ENCODE results near the gene HEBP1. TPM values are rescaled to one million over a fixed set of nuclear protein-coding genes. Genes with fewer than 3 reads are reported as not detected.
A peak's percentile ranks its signal among the peaks of the same experiment; 100 is the strongest.

The HEBP1 gene
- total RNA-seq, 6 donors from 2014 or later: 25.1 to 70.9 (median 63.7) TPM

GRCh38 chr12:13000616-13000924 is 505 bp upstream of the HEBP1 start:
- TF ChIP-seq, protein P1, sequence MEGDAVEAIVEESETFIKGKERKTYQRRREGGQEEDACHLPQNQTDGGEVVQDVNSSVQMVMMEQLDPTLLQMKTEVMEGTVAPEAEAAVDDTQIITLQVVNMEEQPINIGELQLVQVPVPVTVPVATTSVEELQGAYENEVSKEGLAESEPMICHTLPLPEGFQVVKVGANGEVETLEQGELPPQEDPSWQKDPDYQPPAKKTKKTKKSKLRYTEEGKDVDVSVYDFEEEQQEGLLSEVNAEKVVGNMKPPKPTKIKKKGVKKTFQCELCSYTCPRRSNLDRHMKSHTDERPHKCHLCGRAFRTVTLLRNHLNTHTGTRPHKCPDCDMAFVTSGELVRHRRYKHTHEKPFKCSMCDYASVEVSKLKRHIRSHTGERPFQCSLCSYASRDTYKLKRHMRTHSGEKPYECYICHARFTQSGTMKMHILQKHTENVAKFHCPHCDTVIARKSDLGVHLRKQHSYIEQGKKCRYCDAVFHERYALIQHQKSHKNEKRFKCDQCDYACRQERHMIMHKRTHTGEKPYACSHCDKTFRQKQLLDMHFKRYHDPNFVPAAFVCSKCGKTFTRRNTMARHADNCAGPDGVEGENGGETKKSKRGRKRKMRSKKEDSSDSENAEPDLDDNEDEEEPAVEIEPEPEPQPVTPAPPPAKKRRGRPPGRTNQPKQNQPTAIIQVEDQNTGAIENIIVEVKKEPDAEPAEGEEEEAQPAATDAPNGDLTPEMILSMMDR (IDR thresholded peaks at IDR 0.05): no peak
- TF ChIP-seq EP300 (IDR thresholded peaks at IDR 0.05): no peak
- TF ChIP-seq POLR2AphosphoS5 (IDR thresholded peaks at IDR 0.05): no peak
- peak in 1 of 4 donors; percentile 66 for TF ChIP-seq POLR2A (IDR thresholded peaks at IDR 0.05)
- DNase-seq (peak in 1 of 2 donors; percentile 63), ATAC-seq (ENCODE audit: low FRiP score in 2 of 2) (peak; percentile 63 to 71)
- 0 to 1% methylated on average over 12 to 15 of the region's 16 CpGs for WGBS, 2 donors
- Histone ChIP-seq H3K9me3 (no peaks in the 10 kb centered on the region), H3K27me3 (no peaks in the 10 kb centered on the region), H3K27ac (peak overlapping the region; percentile 94 to 97 (median 96)), H3K36me3 (no peaks in the 10 kb centered on the region), H3K4me1 (peaks cover 16 to 42% (median 34%) of the 10 kb centered on the region in 4 donors), H3K4me3 (peak overlapping the region; percentile 42 to 97 (median 79))

DNA sequence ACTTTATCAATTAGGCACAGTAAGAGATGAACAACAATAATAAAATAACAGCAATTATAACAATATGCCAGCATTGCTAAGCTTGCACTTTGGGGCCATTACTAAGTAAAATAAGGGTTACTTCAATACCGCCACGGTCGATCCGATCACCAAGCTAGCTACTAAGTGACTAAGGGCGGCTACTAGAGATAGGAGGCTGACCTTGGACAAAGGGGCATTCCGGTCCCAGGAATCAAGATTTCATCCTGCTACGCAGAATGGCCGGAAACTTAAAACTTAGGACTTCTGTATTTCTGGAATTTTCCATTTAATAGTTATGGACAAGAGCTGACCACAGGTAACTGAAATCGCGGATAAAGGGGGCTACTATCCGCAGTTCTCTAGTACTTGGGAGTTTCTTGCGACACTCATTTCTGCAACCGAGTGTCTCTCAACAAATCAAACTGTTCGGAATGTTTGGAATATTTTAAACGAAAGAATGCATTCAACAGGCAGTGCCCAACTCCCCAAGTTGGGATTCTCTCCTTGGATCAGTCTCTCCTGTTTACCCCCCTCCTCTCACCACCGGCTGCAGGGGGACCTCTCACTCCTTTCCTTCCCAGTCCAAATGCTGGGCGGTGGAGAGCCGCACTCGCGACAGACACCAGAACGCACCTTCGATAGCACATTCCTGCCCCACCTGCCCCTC is 650 bp downstream of the HEBP1 start:
- Histone ChIP-seq H3K4me3 (peak overlapping the region; percentile 67 to 97 (median 79)), H3K27ac (peak overlapping the region; percentile 83 to 96 (median 94)), H3K36me3 (no peaks in the 10 kb centered on the region), H3K9me3 (no peaks in the 10 kb centered on the region), H3K4me1 (peaks cover 16 to 42% (median 32%) of the 10 kb centered on the region in 4 donors), H3K27me3 (no peaks in the 10 kb centered on the region)
- ATAC-seq (ENCODE audit: low FRiP score in 2 of 2) (peak in 1 of 2 donors; percentile 2), DNase-seq (no peak)
- WGBS, 2 donors: 23 to 26% methylated on average over 22 of the region's 22 CpGs
- no peak for TF ChIP-seq EP300 (IDR thresholded peaks at IDR 0.05)
- no peak for TF ChIP-seq POLR2A (IDR thresholded peaks at IDR 0.05)
- no peak for TF ChIP-seq POLR2AphosphoS5 (IDR thresholded peaks at IDR 0.05)
- TF ChIP-seq, protein P1 (IDR thresholded peaks at IDR 0.05): no peak

DNA sequence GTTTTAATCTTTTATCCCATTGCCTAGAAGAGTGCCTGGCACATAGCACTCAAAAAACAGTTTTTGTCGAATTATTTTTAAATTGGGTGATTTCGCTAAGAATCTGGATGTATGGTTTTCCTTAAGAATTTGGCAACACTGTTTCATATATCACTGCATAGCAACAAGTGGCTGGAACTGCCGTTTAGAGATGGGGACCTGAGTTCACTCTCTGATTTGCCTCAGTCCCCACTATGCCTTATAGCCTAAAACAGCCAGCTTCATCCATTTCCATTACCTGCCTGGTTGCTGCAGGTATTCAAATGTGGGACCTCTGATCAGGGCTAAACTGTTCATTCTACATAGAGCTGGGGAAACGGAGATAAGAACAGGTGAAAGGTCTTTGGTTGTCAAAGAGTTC is 1.8 kb downstream of the HEBP1 start:
- Histone ChIP-seq H3K36me3 (no peaks in the 10 kb centered on the region), H3K27ac (no peak overlapping the region), H3K9me3 (no peaks in the 10 kb centered on the region), H3K27me3 (no peaks in the 10 kb centered on the region), H3K4me1 (peaks cover 18 to 47% (median 29%) of the 10 kb centered on the region in 4 donors), H3K4me3 (no peak overlapping the region)
- no peak for TF ChIP-seq POLR2AphosphoS5 (IDR thresholded peaks at IDR 0.05)
- TF ChIP-seq POLR2A (IDR thresholded peaks at IDR 0.05): no peak
- TF ChIP-seq, protein P1 (IDR thresholded peaks at IDR 0.05): no peak
- TF ChIP-seq EP300 (IDR thresholded peaks at IDR 0.05): no peak
- no peak for DNase-seq
- 88 to 93% methylated on average over 4 of the region's 4 CpGs for WGBS, 2 donors
- no peak for ATAC-seq (ENCODE audit: low FRiP score in 2 of 2)

DNA sequence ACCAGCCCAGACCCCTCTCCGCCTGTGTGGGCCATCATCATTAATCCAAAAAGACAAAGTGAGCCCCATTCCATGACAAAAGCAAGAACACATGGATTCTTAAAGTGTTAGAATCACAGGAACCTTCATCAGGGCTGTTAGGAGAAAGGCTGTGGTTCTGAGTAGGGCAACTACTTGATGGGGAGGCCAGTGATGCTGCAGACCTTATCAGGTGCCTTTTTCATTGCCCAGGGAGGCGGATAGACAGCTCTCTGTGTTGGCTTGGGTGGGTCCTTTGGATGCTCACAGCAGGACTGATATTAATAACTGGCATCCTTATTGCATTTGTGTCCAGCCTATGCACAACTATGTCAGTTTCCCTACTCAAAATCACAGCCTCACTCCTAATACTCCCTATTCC is 2.3 kb downstream of the HEBP1 start:
- ATAC-seq (ENCODE audit: low FRiP score in 2 of 2): no peak
- DNase-seq: no peak
- no peak for TF ChIP-seq POLR2AphosphoS5 (IDR thresholded peaks at IDR 0.05)
- TF ChIP-seq POLR2A (IDR thresholded peaks at IDR 0.05): no peak
- no peak overlapping the region for H3K27ac ChIP-seq
- no peaks in the 10 kb centered on the region for H3K9me3 ChIP-seq
- no peak overlapping the region for H3K4me3 ChIP-seq
- no peaks in the 10 kb centered on the region for H3K36me3 ChIP-seq
- 67 to 90% methylated on average over 2 of the region's 2 CpGs for WGBS, 2 donors
- H3K4me1 ChIP-seq: peaks cover 18 to 51% (median 29%) of the 10 kb centered on the region in 4 donors
- H3K27me3 ChIP-seq: no peaks in the 10 kb centered on the region

GRCh38 chr12:12997156-12997555 is 2.9 kb downstream of the HEBP1 start:
- 51 to 52% methylated on average over 3 of the region's 3 CpGs for WGBS, 2 donors
- Histone ChIP-seq H3K4me1 (peaks cover 18 to 54% (median 34%) of the 10 kb centered on the region in 4 donors), H3K27me3 (no peaks in the 10 kb centered on the region), H3K27ac (no peak overlapping the region), H3K36me3 (no peaks in the 10 kb centered on the region), H3K4me3 (no peak overlapping the region), H3K9me3 (no peaks in the 10 kb centered on the region)
- DNase-seq (no peak), ATAC-seq (ENCODE audit: low FRiP score in 2 of 2) (no peak)
- TF ChIP-seq, protein P1 (IDR thresholded peaks at IDR 0.05): no peak
- no peak for TF ChIP-seq EP300 (IDR thresholded peaks at IDR 0.05)
- no peak for TF ChIP-seq POLR2AphosphoS5 (IDR thresholded peaks at IDR 0.05)
- TF ChIP-seq POLR2A (IDR thresholded peaks at IDR 0.05): no peak

Measured in upper lobe of left lung (tissue), 6 donors.